Panc1 (cell line): ENCODE measurements around the gene PRR29. TPM values are rescaled to one million over a fixed set of nuclear protein-coding genes. Genes with fewer than 3 reads are reported as not detected.

Source experiments
- ATAC-seq: fragments of 200-7000 bp; cut with Tn5 transposase; 2 replicates; pipeline ENCODE4 v1.9.1; 2020; ENCODE audit warnings: mild to moderate bottlenecking, moderate library complexity
- BruUV-seq: library from RNA; stranded (reverse); fragments of 400-500 nt; replicated peaks from 2 replicates; lab custom pipeline; 2021; lab: Mats Ljungman, UMichigan
- CTCF ChIA-PET: fragments of 300-600 bp; sonication (Branson Sonifier 250); formaldehyde crosslinking; loops from one replicate; lab custom pipeline; 2022; ENCODE audit warnings: antibody characterized with exemption; lab: Charles Lee
- POLR2A ChIA-PET: fragments of 300-600 bp; sonication (Branson Sonifier 250); formaldehyde crosslinking; loops from one replicate; lab custom pipeline; 2022; ENCODE audit warnings: antibody characterized with exemption; lab: Charles Lee
- DNase-seq: peaks from one replicate; pipeline ENCODE4 v3.0.0-alpha.2; 2010; ENCODE audit warnings: low read depth, low spot score
- H3K27ac ChIP-seq: 2 replicates; pipeline ENCODE4 v1.5.1; 2011; ENCODE audit warnings: mild to moderate bottlenecking, low read length, inconsistent platforms
- H3K27me3 ChIP-seq: fragments of 200-500 bp; sonication (Bioruptor generic); 2 replicates; pipeline ENCODE4 v1.6.0; 2014; ENCODE audit warnings: low read length, inconsistent platforms; ENCODE audit not compliant: control insufficient read depth, insufficient read depth
- H3K36me3 ChIP-seq: fragments of 200-500 bp; sonication (Bioruptor generic); 2 replicates; pipeline ENCODE4 v1.5.1; 2014; ENCODE audit warnings: inconsistent platforms, mild to moderate bottlenecking, low read length, moderate library complexity; ENCODE audit not compliant: control insufficient read depth, insufficient read depth
- H3K4me1 ChIP-seq: 2 replicates; pipeline ENCODE4 v1.5.1; 2011; ENCODE audit warnings: inconsistent platforms, mild to moderate bottlenecking, low read length, moderate library complexity; ENCODE audit not compliant: control insufficient read depth, insufficient read depth
- H3K4me3 ChIP-seq, 2 experiments: 2 replicates each; pipeline ENCODE4 v1.5.1; 2011 to 2012; ENCODE audit warnings: low read depth in 2 of 2, low read length in 2 of 2, mild to moderate bottlenecking in 2 of 2, inconsistent platforms in 1 of 2, moderate library complexity in 1 of 2
- H3K9me3 ChIP-seq: fragments of 200-500 bp; sonication (Bioruptor generic); 2 replicates; pipeline ENCODE4 v1.5.1; 2014; ENCODE audit warnings: low read depth, mild to moderate bottlenecking, inconsistent platforms, low read length, moderate library complexity; ENCODE audit not compliant: control insufficient read depth, insufficient read depth
- POLR2AphosphoS5 ChIP-seq: IDR thresholded peaks from 2 replicates; pipeline ENCODE4 v1.6.1; 2012; ENCODE audit warnings: mild to moderate bottlenecking, low read depth, low read length, moderate library complexity
- SIN3A ChIP-seq: IDR thresholded peaks from 2 replicates; pipeline ENCODE4 v1.6.1; 2012; ENCODE audit warnings: low read depth, mild to moderate bottlenecking, low read length, moderate library complexity, borderline replicate concordance; ENCODE audit not compliant: insufficient read depth
- TCF7L2 ChIP-seq: IDR thresholded peaks from 2 replicates; pipeline ENCODE4 v1.6.1; 2011; ENCODE audit warnings: mild to moderate bottlenecking, low read depth, low read length, inconsistent platforms
- in situ Hi-C: cut with HindIII; loops from 2 replicates; pipeline ENCODE4 v1.10.0; 2016; ENCODE audit warnings: low sequenced_read_pairs, low pct_unique_long_range_greater_than_20kb
- intact Hi-C: fragments of 100-400 bp; cut with micrococcal nuclease; formaldehyde crosslinking; loops from one replicate; pipeline ENCODE4 v1.10.0; 2022; ENCODE audit not compliant: unreplicated experiment
- total RNA-seq: library from RNA; stranded (reverse); gene quantifications from one replicate; pipeline ENCODE4 v1.2.1, GENCODE V29; 2021; ENCODE audit not compliant: unreplicated experiment
- TF ChIP-seq, protein P1 (sequence below): fragments of 450-650 bp; IDR thresholded peaks from 2 replicates; pipeline ENCODE4 v1.5.1; 2017; ENCODE audit warnings: mild to moderate bottlenecking
- TF ChIP-seq, protein P2 (sequence below), 2 experiments: IDR thresholded peaks; 2 replicates each; pipeline ENCODE4 v1.6.1; 2011 to 2012; ENCODE audit warnings: low read depth in 2 of 2, control low read depth in 1 of 2, low read length in 1 of 2, mild to moderate bottlenecking in 1 of 2, moderate library complexity in 1 of 2; ENCODE audit not compliant: insufficient read depth in 1 of 2

PRR29 gene
- total RNA-seq, 1 experiment from 2014 or later: 0.10 TPM

DNA sequence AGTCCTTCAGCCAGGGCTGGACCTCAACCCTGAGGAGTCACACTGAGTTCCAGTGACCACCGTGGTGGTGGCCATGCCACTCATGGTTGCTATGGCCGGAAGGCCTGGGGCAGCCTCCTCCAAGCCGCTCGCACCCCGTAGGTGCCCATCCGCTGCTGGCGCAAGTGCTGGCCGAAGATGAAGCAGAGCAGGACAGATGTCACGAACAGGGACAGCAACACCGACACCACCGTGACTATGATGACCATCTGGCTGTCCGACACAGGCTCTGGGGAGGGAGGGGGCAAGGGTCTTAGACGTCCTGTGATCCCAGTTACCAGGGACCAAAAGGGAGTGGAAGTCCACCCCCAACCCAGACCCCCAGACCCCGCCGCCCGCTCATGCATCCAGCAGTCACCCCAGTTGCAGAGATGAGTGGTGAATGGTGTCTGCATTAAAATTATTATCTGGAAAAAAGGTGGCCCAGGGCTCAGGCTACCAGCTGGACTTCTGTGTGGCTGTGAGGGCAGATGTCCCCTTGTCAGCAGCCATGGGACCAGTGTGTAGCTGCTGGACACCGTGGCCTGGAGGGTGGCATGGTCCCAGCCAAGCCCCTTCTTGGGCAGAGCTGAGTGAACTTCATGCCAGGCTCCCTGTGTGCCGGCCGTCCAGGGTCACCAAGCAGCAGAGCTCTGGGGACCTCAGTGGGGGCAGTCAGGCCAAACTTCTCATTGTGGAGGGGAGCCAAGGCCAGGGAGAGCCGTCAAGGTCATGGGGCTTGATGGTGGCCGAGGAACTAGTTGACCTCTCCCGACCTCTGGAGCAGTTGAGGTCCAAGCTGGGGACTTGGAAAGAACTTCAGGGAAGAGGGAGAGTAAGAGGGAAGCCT is 4.7 kb downstream of the PRR29 start:
- in situ Hi-C loops: no loop called here
- TF ChIP-seq, protein P1, sequence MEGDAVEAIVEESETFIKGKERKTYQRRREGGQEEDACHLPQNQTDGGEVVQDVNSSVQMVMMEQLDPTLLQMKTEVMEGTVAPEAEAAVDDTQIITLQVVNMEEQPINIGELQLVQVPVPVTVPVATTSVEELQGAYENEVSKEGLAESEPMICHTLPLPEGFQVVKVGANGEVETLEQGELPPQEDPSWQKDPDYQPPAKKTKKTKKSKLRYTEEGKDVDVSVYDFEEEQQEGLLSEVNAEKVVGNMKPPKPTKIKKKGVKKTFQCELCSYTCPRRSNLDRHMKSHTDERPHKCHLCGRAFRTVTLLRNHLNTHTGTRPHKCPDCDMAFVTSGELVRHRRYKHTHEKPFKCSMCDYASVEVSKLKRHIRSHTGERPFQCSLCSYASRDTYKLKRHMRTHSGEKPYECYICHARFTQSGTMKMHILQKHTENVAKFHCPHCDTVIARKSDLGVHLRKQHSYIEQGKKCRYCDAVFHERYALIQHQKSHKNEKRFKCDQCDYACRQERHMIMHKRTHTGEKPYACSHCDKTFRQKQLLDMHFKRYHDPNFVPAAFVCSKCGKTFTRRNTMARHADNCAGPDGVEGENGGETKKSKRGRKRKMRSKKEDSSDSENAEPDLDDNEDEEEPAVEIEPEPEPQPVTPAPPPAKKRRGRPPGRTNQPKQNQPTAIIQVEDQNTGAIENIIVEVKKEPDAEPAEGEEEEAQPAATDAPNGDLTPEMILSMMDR: no peak
- no peak for TF ChIP-seq POLR2AphosphoS5
- Histone ChIP-seq H3K27me3 (no peaks in the 10 kb centered on the region), H3K4me1 (no peaks in the 10 kb centered on the region), H3K4me3 (no peak overlapping the region), H3K27ac (no peak overlapping the region), H3K36me3 (no peaks in the 10 kb centered on the region), H3K9me3 (no peaks in the 10 kb centered on the region)
- no peak for DNase-seq
- CTCF ChIA-PET: no interaction called here
- POLR2A ChIA-PET: no interaction called here
- ATAC-seq: no peak
- no TSS peak for BruUV-seq
- intact Hi-C loops: no loop called here

DNA sequence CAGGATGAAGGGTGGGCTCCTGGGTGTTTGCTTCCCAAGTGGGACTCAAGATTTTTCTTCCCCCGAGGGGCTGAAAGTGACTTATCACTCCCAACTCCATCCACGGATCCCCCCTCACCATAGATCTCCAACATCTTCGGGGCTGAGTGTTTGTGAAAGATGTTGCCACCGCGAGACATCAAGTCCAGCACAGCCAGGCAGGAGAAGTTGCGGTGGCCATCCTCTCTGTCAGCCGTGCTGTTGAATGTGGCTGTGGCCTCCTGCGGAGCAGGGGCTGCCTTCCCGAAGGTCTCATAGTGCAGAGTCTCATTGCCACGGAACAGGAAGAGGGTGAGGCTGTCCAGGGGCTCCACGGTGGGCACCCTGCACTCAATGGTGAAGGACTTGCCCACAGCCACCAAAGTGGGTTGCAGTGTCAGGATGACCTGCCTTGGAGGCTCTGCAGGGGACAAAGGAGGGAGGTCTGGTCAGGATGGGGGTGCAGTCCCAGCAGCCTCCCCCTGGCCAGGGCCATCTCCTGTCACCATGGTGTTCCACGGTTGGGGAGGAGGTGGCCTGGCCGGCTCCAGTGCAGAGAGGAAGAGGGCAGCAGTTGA is 5.5 kb downstream of the PRR29 start:
- intact Hi-C loops: no loop called here
- no peak for DNase-seq
- H3K4me1 ChIP-seq: no peaks in the 10 kb centered on the region

More for the DNA sequence above, 5.5 kb downstream of the PRR29 start:
- CTCF ChIA-PET: no interaction called here
- no peaks in the 10 kb centered on the region for H3K9me3 ChIP-seq
- no peaks in the 10 kb centered on the region for H3K27me3 ChIP-seq
- H3K27ac ChIP-seq: no peak overlapping the region
- H3K36me3 ChIP-seq: no peaks in the 10 kb centered on the region
- POLR2A ChIA-PET: no interaction called here
- ATAC-seq: no peak
- no peak overlapping the region for H3K4me3 ChIP-seq
- TF ChIP-seq POLR2AphosphoS5 (no peak), TCF7L2 (no peak), SIN3A (no peak)
- TF ChIP-seq, protein P1: no peak
- TF ChIP-seq, protein P2, sequence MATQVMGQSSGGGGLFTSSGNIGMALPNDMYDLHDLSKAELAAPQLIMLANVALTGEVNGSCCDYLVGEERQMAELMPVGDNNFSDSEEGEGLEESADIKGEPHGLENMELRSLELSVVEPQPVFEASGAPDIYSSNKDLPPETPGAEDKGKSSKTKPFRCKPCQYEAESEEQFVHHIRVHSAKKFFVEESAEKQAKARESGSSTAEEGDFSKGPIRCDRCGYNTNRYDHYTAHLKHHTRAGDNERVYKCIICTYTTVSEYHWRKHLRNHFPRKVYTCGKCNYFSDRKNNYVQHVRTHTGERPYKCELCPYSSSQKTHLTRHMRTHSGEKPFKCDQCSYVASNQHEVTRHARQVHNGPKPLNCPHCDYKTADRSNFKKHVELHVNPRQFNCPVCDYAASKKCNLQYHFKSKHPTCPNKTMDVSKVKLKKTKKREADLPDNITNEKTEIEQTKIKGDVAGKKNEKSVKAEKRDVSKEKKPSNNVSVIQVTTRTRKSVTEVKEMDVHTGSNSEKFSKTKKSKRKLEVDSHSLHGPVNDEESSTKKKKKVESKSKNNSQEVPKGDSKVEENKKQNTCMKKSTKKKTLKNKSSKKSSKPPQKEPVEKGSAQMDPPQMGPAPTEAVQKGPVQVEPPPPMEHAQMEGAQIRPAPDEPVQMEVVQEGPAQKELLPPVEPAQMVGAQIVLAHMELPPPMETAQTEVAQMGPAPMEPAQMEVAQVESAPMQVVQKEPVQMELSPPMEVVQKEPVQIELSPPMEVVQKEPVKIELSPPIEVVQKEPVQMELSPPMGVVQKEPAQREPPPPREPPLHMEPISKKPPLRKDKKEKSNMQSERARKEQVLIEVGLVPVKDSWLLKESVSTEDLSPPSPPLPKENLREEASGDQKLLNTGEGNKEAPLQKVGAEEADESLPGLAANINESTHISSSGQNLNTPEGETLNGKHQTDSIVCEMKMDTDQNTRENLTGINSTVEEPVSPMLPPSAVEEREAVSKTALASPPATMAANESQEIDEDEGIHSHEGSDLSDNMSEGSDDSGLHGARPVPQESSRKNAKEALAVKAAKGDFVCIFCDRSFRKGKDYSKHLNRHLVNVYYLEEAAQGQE (IDR thresholded peaks at IDR 0.05; ENCODE audit: insufficient read depth in 1 of 2, low read depth in 2 of 2, low read length in 1 of 2): no peak
- in situ Hi-C loops: no loop called here
- no TSS peak for BruUV-seq
